ENCODE results near the gene JPH3. TPM values are rescaled to one million over a fixed set of nuclear protein-coding genes. Genes with fewer than 3 reads are reported as not detected.

JPH3 gene
- polyA plus RNA-seq, 3 donors: not detected

- H3K9me3 Mint-ChIP-seq: no peaks in the 10 kb centered on the region
These were observed 130.9 kb downstream of the JPH3 start for GRCh38 chr16:87733190-87733589.

DNA sequence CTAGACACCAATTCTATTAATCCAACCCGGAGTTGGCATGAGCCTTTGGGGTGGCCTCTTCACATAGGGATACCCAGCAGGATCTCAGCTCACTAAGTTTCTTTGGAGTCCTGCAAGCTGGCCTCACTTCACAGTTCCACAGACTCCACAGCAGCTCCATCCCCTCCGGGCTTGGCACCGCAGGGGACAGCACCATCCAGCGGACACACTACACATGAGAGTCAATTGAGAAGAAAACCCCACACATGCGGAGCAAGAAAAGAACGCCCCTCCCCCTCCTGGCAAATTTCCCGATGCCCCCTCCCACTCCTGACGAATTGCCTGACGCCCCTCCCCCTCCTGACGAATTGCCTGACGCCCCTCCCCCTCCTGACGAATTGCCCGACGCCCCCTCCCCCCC lies 132.3 kb downstream of the JPH3 start:
- no peak overlapping the region for H3K4me3 Mint-ChIP-seq
- 98% methylated on average over 5 of the region's 14 CpGs for WGBS (ENCODE audit: insufficient coverage)
- no peak for TF ChIP-seq CTCF (IDR thresholded peaks at IDR 0.05)

More at GRCh38 chr16:87733190-87733589, 130.9 kb downstream of the JPH3 start:
- no peak overlapping the region for H3K4me2 ChIP-seq (replicated peaks; ENCODE audit: extremely low read depth, low read length, poor library complexity, severe bottlenecking)
- Mint-ChIP-seq H3K27ac (peak overlapping the region in 1 of 7 donors; percentile 60), H3K36me3 (peaks cover 57 to 59% of the 10 kb centered on the region in 2 donors), H3K4me1 (no peaks in the 10 kb centered on the region), H3K27me3 (ENCODE audit: low read depth in 3 of 3) (no peaks in the 10 kb centered on the region), H3K4me3 (no peak overlapping the region)
- H3K4me1 ChIP-seq (ENCODE audit: control insufficient read depth in 1 of 2, insufficient read depth in 2 of 2, low read length in 2 of 2): no peaks in the 10 kb centered on the region
- no peak overlapping the region for H3K9ac ChIP-seq (ENCODE audit: insufficient read depth, low read length, poor library complexity, severe bottlenecking)
- peaks cover 4% of the 10 kb centered on the region for H4K20me1 ChIP-seq (ENCODE audit: insufficient read depth, low read length)
- H2AFZ ChIP-seq (ENCODE audit: insufficient read depth, low read depth, low read length, poor library complexity, severe bottlenecking): no peak overlapping the region
- H3K4me3 ChIP-seq (replicated peaks in 1 of 3; ENCODE audit: low read depth in 2 of 3, low read length in 3 of 3): no peak overlapping the region
- 89% methylated on average over 10 of the region's 11 CpGs for WGBS (ENCODE audit: insufficient coverage)
- no peaks in the 10 kb centered on the region for H3K9me3 ChIP-seq (replicated peaks in 1 of 2; ENCODE audit: control insufficient read depth in 1 of 2, insufficient read depth in 1 of 2, low read length in 2 of 2)
- intact Hi-C loops (cut with micrococcal nuclease): no loop called here
- no peak for TF ChIP-seq CTCF (IDR thresholded peaks at IDR 0.05)
- no peak for DNase-seq
- no peaks in the 10 kb centered on the region for H3K79me2 ChIP-seq (ENCODE audit: insufficient read depth, low read length)
- no peak overlapping the region for H3K27ac ChIP-seq (ENCODE audit: low read depth in 1 of 2, low read length in 2 of 2)
- H3K36me3 ChIP-seq (replicated peaks in 1 of 2; ENCODE audit: control insufficient read depth in 1 of 2, insufficient read depth in 2 of 2, low read length in 2 of 2): peaks cover 23 to 80% of the 10 kb centered on the region in 2 donors
- H3K27me3 ChIP-seq (ENCODE audit: control insufficient read depth in 2 of 2, insufficient read depth in 2 of 2, low read length in 2 of 2): no peaks in the 10 kb centered on the region

More for the DNA sequence above, 132.3 kb downstream of the JPH3 start:
- no peaks in the 10 kb centered on the region for H3K4me1 Mint-ChIP-seq
- peaks cover 47 to 50% of the 10 kb centered on the region in 2 donors for H3K36me3 Mint-ChIP-seq
- Histone ChIP-seq H2AFZ (ENCODE audit: insufficient read depth, low read depth, low read length, poor library complexity, severe bottlenecking) (no peak overlapping the region), H3K36me3 (replicated peaks in 1 of 2; ENCODE audit: control insufficient read depth in 1 of 2, insufficient read depth in 2 of 2, low read length in 2 of 2) (peaks cover 20 to 71% of the 10 kb centered on the region in 2 donors), H3K4me3 (replicated peaks in 1 of 3; ENCODE audit: low read depth in 2 of 3, low read length in 3 of 3) (no peak overlapping the region), H3K4me1 (ENCODE audit: control insufficient read depth in 1 of 2, insufficient read depth in 2 of 2, low read length in 2 of 2) (no peaks in the 10 kb centered on the region), H3K9ac (ENCODE audit: insufficient read depth, low read length, poor library complexity, severe bottlenecking) (no peak overlapping the region), H3K79me2 (ENCODE audit: insufficient read depth, low read length) (no peaks in the 10 kb centered on the region), H3K27ac (ENCODE audit: low read depth in 1 of 2, low read length in 2 of 2) (no peak overlapping the region), H4K20me1 (ENCODE audit: insufficient read depth, low read length) (peaks cover 4% of the 10 kb centered on the region), H3K27me3 (ENCODE audit: control insufficient read depth in 2 of 2, insufficient read depth in 2 of 2, low read length in 2 of 2) (no peaks in the 10 kb centered on the region), H3K9me3 (replicated peaks in 1 of 2; ENCODE audit: control insufficient read depth in 1 of 2, insufficient read depth in 1 of 2, low read length in 2 of 2) (no peaks in the 10 kb centered on the region), H3K4me2 (replicated peaks; ENCODE audit: extremely low read depth, low read length, poor library complexity, severe bottlenecking) (no peak overlapping the region)
- no peaks in the 10 kb centered on the region for H3K27me3 Mint-ChIP-seq (ENCODE audit: low read depth in 3 of 3)
- H3K9me3 Mint-ChIP-seq: no peaks in the 10 kb centered on the region
- DNase-seq: no peak
- H3K27ac Mint-ChIP-seq: peak overlapping the region in 1 of 7 donors; percentile 21
- intact Hi-C loops (cut with micrococcal nuclease): no loop called here
